HepG2 (cell line): ENCODE results near the gene TUBA8.
"Not testable (repeated sequence)": the region's sequence is repeated elsewhere in the genome, so short reads cannot be mapped to it uniquely, and the experiment has no call there.

Experiments
- CC2D1A ChIP-seq: sonication (generic); formaldehyde crosslinking; IDR thresholded peaks from 2 replicates; pipeline ENCODE4 v1.8.1; 2023; ENCODE audit warnings: mild to moderate bottlenecking, missing genetic modification reagents
- FOXP4 ChIP-seq: sonication (generic); formaldehyde crosslinking; IDR thresholded peaks from 2 replicates; pipeline ENCODE4 v1.4.0; 2020; ENCODE audit warnings: missing genetic modification reagents
- HOXA9 ChIP-seq: sonication (generic); formaldehyde crosslinking; IDR thresholded peaks from 2 replicates; pipeline ENCODE4 v1.8.1; 2022; ENCODE audit warnings: missing genetic modification reagents, mild to moderate bottlenecking, moderate library complexity, borderline replicate concordance
- U2AF1 ChIP-seq: fragments of 200-400 bp; formaldehyde crosslinking; optimal IDR thresholded peaks from 2 replicates; pipeline ENCODE3; 2017; ENCODE audit warnings: mild to moderate bottlenecking, low read depth, low read length
- ZFY ChIP-seq: sonication (generic); formaldehyde crosslinking; IDR thresholded peaks from 2 replicates; pipeline ENCODE4 v1.4.0; 2020; ENCODE audit warnings: missing genetic modification reagents
- ZNF414 ChIP-seq: sonication (generic); formaldehyde crosslinking; IDR thresholded peaks from 2 replicates; pipeline ENCODE4 v1.5.0; 2020; ENCODE audit warnings: missing genetic modification reagents
- ZNF777 ChIP-seq: sonication (generic); formaldehyde crosslinking; IDR thresholded peaks from 2 replicates; pipeline ENCODE4 v1.4.0; 2020; ENCODE audit warnings: missing genetic modification reagents
- ZNF780A ChIP-seq: sonication (generic); formaldehyde crosslinking; IDR thresholded peaks from 2 replicates; pipeline ENCODE4 v1.8.0; 2022; ENCODE audit warnings: mild to moderate bottlenecking, missing genetic modification reagents, moderate library complexity
- TF ChIP-seq, protein P1 (sequence below): sonication (generic); formaldehyde crosslinking; IDR thresholded peaks from 2 replicates; pipeline ENCODE4 v1.5.0; 2020; ENCODE audit warnings: mild to moderate bottlenecking, missing genetic modification reagents, moderate library complexity
- TF ChIP-seq, protein P2 (sequence below): sonication (generic); formaldehyde crosslinking; IDR thresholded peaks from 2 replicates; pipeline ENCODE4 v1.8.0; 2022; ENCODE audit warnings: missing genetic modification reagents, mild to moderate bottlenecking, inconsistent platforms, borderline replicate concordance
- TF ChIP-seq, protein P3 (sequence below): sonication (generic); formaldehyde crosslinking; IDR thresholded peaks from 2 replicates; pipeline ENCODE4 v1.8.1; 2023; ENCODE audit warnings: missing genetic modification reagents, inconsistent platforms, borderline replicate concordance

GRCh38 chr22:18155546-18155945 lies 44.9 kb downstream of the TUBA8 start:
- TF ChIP-seq, protein P1, sequence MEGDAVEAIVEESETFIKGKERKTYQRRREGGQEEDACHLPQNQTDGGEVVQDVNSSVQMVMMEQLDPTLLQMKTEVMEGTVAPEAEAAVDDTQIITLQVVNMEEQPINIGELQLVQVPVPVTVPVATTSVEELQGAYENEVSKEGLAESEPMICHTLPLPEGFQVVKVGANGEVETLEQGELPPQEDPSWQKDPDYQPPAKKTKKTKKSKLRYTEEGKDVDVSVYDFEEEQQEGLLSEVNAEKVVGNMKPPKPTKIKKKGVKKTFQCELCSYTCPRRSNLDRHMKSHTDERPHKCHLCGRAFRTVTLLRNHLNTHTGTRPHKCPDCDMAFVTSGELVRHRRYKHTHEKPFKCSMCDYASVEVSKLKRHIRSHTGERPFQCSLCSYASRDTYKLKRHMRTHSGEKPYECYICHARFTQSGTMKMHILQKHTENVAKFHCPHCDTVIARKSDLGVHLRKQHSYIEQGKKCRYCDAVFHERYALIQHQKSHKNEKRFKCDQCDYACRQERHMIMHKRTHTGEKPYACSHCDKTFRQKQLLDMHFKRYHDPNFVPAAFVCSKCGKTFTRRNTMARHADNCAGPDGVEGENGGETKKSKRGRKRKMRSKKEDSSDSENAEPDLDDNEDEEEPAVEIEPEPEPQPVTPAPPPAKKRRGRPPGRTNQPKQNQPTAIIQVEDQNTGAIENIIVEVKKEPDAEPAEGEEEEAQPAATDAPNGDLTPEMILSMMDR (CRISPR knock-in tag): not testable (repeated sequence)
- TF ChIP-seq U2AF1; CC2D1A (CRISPR knock-in tag); ZNF414 (CRISPR knock-in tag); FOXP4 (CRISPR knock-in tag); ZNF780A; ZNF777; HOXA9 (CRISPR knock-in tag); ZFY (CRISPR knock-in tag): not testable (repeated sequence)
- TF ChIP-seq, protein P2, sequence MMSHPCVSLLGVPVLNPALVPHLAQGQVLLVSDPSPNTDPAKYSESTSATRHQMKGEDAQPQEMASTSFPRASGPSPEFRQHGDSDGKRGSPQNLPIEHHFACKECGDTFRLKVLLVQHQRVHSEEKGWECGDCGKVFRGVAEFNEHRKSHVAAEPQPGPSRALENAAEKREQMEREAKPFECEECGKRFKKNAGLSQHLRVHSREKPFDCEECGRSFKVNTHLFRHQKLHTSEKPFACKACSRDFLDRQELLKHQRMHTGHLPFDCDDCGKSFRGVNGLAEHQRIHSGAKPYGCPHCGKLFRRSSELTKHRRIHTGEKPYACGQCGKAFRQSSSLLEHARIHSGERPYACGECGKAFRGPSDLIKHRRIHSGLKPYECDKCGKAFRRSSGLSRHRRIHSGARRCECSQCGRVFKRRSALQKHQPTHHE (CRISPR knock-in tag): not testable (repeated sequence)
- TF ChIP-seq, protein P3, sequence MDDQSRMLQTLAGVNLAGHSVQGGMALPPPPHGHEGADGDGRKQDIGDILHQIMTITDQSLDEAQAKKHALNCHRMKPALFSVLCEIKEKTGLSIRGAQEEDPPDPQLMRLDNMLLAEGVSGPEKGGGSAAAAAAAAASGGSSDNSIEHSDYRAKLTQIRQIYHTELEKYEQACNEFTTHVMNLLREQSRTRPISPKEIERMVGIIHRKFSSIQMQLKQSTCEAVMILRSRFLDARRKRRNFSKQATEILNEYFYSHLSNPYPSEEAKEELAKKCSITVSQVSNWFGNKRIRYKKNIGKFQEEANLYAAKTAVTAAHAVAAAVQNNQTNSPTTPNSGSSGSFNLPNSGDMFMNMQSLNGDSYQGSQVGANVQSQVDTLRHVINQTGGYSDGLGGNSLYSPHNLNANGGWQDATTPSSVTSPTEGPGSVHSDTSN (CRISPR knock-in tag): not testable (repeated sequence)
